Keratinocyte (primary cell): Measurements from ENCODE around the gene VAV2.

ENCODE experiments used
- CTCF ChIP-seq, 3 experiments: IDR thresholded peaks in 1 of 3; conservative IDR thresholded peaks in 1 of 3; optimal IDR thresholded peaks in 1 of 3; 2 replicates in 2 of 3; 3 replicates in 1 of 3; pipeline versions ENCODE3 to v1.5.1; 2011; ENCODE audit warnings: low read length in 3 of 3, mild to moderate bottlenecking in 3 of 3, moderate library complexity in 2 of 3, control low read depth in 1 of 3, inconsistent platforms in 1 of 3; ENCODE audit not compliant: insufficient read depth in 2 of 3; ENCODE audit errors: extremely low read depth in 1 of 3
- EZH2 ChIP-seq: IDR thresholded peaks from one replicate; pipeline ENCODE4 v1.6.1; 2012; ENCODE audit warnings: inconsistent platforms, mild to moderate bottlenecking, low read length, moderate library complexity

GRCh38 chr9:134004131-134004873 is 12.2 kb upstream of the VAV2 start:
- TF ChIP-seq CTCF (optimal IDR thresholded peaks at IDR 0.05 in 1 of 3, IDR thresholded peaks at IDR 0.05 in 1 of 3, conservative IDR thresholded peaks at IDR 0.05 in 1 of 3; ENCODE audit: extremely low read depth in 1 of 3, insufficient read depth in 2 of 3, low read length in 3 of 3), result no peak
- no peak for TF ChIP-seq EZH2
